ENCODE results near the gene OMD. TPM values are rescaled to one million over a fixed set of nuclear protein-coding genes. Genes with fewer than 3 reads are reported as not detected.
A peak's percentile ranks its signal among the peaks of the same experiment; 100 is the strongest.

The OMD gene
- total and polyA plus RNA-seq, 9 of the 15 experiments (the other 6 are each of a cell fraction or from before 2014, with no cell fraction given): 0.21 TPM; not detected in 8

DNA sequence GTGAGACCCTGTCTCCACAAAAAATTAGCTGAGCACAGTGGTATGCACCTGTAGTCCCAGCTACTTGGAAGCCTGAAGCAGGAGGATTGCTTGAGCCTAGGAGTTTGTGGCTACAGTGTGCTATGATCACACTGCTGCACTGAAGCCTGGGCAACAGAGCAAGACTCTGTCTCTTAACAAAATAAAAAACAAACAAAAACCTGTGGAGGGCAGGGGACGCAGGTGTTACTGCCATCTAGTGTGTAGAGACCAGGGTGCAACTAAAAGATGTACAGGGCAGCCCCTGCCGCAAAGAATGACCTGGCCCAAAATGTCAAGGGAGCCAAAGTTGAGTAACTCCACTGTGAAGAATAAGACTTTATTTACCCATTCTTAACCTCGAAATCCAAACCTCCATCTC lies 30.9 kb upstream of the OMD start (continued):
- TF ChIP-seq RAD21 (CRISPR knock-in tag; conservative IDR thresholded peaks at IDR 0.05 in 1 of 2, IDR thresholded peaks at IDR 0.05 in 1 of 2) (peak in 1 of 2 experiments; percentile 52; a peak in 2 of 4 replicates), ZNF12 (CRISPR knock-in tag; IDR thresholded peaks at IDR 0.05) (no peak), SMC3 (conservative IDR thresholded peaks at IDR 0.05; ENCODE audit: insufficient read depth, low read depth, low read length) (0 out of 2 replicates have a peak, but pooled peaks have one; percentile 13), ZNF121 (CRISPR knock-in tag; conservative IDR thresholded peaks at IDR 0.05) (0 out of 2 replicates have a peak, but pooled peaks have one; percentile 24), STAT5B (CRISPR knock-in tag; IDR thresholded peaks at IDR 0.05) (no peak)
- TF ChIP-seq, protein P1, sequence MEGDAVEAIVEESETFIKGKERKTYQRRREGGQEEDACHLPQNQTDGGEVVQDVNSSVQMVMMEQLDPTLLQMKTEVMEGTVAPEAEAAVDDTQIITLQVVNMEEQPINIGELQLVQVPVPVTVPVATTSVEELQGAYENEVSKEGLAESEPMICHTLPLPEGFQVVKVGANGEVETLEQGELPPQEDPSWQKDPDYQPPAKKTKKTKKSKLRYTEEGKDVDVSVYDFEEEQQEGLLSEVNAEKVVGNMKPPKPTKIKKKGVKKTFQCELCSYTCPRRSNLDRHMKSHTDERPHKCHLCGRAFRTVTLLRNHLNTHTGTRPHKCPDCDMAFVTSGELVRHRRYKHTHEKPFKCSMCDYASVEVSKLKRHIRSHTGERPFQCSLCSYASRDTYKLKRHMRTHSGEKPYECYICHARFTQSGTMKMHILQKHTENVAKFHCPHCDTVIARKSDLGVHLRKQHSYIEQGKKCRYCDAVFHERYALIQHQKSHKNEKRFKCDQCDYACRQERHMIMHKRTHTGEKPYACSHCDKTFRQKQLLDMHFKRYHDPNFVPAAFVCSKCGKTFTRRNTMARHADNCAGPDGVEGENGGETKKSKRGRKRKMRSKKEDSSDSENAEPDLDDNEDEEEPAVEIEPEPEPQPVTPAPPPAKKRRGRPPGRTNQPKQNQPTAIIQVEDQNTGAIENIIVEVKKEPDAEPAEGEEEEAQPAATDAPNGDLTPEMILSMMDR (IDR thresholded peaks at IDR 0.05 in 2 of 3, conservative IDR thresholded peaks at IDR 0.05 in 1 of 3; ENCODE audit: insufficient read depth in 2 of 3, low read depth in 1 of 3, low read length in 3 of 3): peak; percentile 56 to 59 (median 57)

DNA sequence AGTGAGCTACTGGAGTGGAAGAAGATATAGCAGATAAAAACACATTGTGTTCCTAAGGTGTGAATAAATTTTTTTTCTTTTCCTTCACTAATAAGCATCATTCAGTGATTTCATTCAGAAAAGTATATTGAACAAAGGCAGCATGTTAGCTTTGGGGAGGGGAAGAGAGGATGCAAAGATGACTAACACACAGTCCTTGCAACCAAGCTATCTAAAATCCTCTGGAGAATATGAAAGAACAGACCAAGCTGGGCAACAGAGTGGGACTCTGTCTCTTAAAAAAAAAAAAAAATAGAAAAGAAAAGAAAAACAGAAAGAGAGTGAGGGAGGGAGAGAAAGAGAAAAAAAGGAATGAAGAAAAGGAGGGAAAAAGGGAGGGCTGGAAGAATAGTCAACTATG lies 22.3 kb upstream of the OMD start:
- intact Hi-C loops (cut with micrococcal nuclease) (no loop called here), in situ Hi-C loops (cut with MboI) (no loop called here)
- Histone ChIP-seq H4K20me1 (replicated peaks; ENCODE audit: control insufficient read depth, insufficient read depth, low read length) (no peaks in the 10 kb centered on the region), H3K9me3 (replicated peaks; ENCODE audit: control insufficient read depth, insufficient read depth, low read depth, low read length) (no peaks in the 10 kb centered on the region), H3K79me2 (ENCODE audit: control insufficient read depth, insufficient read depth, low read length) (no peaks in the 10 kb centered on the region), H3K4me2 (ENCODE audit: insufficient read depth, low read length) (no peak overlapping the region), H3K27me3 (ENCODE audit: control insufficient read depth in 2 of 2, insufficient read depth in 2 of 2, low read length in 2 of 2) (no peaks in the 10 kb centered on the region), H2AFZ (ENCODE audit: low read depth, low read length) (no peak overlapping the region), H3K27ac (ENCODE audit: extremely low read depth, low read depth, low read length) (no peak overlapping the region), H3K9me1 (ENCODE audit: control insufficient read depth, insufficient read depth, low read length) (no peaks in the 10 kb centered on the region), H3K9ac (ENCODE audit: insufficient read depth in 1 of 2, low read depth in 2 of 2, low read length in 2 of 2) (no peak overlapping the region), H3K4me3 (no peak overlapping the region), H3K4me1 (replicated peaks in 1 of 2; ENCODE audit: control insufficient read depth in 2 of 2, insufficient read depth in 2 of 2, low read length in 2 of 2) (no peaks in the 10 kb centered on the region), H3K36me3 (ENCODE audit: control insufficient read depth, insufficient read depth, low read length) (no peaks in the 10 kb centered on the region)
- CTCF ChIA-PET (ENCODE audit: low intra/inter-chr PET ratio): no interaction called here
- ATAC-seq (no peak), FAIRE-seq (no peak), DNase-seq (ENCODE audit: extremely low read depth in 1 of 4, low spot score in 3 of 4) (no peak)
- POLR2A ChIA-PET: interaction anchor here (0.8 to 1.3 kb wide), 3 partner anchors 39 to 151 kb away, joined by 3 to 5 read pairs (median 5); no protein-coding TSS in a partner anchor
- no TSS peak for BruUV-seq (replicated peaks)
- TF ChIP-seq STAG1 (CRISPR knock-in tag; IDR thresholded peaks at IDR 0.05; ENCODE audit: borderline replicate concordance): no peak
- TF ChIP-seq CREB1 (IDR thresholded peaks at IDR 0.05): no peak
- no peak for TF ChIP-seq CREB1 (CRISPR knock-in tag; IDR thresholded peaks at IDR 0.05)
- no peak for TF ChIP-seq NUFIP1 (IDR thresholded peaks at IDR 0.05; ENCODE audit: partially characterized antibody)
- TF ChIP-seq ZNF79 (CRISPR knock-in tag; IDR thresholded peaks at IDR 0.05; ENCODE audit: low read depth): no peak
- TF ChIP-seq, protein P2, sequence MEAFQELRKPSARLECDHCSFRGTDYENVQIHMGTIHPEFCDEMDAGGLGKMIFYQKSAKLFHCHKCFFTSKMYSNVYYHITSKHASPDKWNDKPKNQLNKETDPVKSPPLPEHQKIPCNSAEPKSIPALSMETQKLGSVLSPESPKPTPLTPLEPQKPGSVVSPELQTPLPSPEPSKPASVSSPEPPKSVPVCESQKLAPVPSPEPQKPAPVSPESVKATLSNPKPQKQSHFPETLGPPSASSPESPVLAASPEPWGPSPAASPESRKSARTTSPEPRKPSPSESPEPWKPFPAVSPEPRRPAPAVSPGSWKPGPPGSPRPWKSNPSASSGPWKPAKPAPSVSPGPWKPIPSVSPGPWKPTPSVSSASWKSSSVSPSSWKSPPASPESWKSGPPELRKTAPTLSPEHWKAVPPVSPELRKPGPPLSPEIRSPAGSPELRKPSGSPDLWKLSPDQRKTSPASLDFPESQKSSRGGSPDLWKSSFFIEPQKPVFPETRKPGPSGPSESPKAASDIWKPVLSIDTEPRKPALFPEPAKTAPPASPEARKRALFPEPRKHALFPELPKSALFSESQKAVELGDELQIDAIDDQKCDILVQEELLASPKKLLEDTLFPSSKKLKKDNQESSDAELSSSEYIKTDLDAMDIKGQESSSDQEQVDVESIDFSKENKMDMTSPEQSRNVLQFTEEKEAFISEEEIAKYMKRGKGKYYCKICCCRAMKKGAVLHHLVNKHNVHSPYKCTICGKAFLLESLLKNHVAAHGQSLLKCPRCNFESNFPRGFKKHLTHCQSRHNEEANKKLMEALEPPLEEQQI (IDR thresholded peaks at IDR 0.05): no peak
- no peak for TF ChIP-seq PHF21A (IDR thresholded peaks at IDR 0.05; ENCODE audit: borderline replicate concordance, low read depth)
- TF ChIP-seq JUN (IDR thresholded peaks at IDR 0.05; ENCODE audit: borderline replicate concordance, low read depth, low read length): no peak
- TF ChIP-seq JUN (CRISPR knock-in tag; IDR thresholded peaks at IDR 0.05; ENCODE audit: borderline replicate concordance): no peak
- TF ChIP-seq, protein P3, sequence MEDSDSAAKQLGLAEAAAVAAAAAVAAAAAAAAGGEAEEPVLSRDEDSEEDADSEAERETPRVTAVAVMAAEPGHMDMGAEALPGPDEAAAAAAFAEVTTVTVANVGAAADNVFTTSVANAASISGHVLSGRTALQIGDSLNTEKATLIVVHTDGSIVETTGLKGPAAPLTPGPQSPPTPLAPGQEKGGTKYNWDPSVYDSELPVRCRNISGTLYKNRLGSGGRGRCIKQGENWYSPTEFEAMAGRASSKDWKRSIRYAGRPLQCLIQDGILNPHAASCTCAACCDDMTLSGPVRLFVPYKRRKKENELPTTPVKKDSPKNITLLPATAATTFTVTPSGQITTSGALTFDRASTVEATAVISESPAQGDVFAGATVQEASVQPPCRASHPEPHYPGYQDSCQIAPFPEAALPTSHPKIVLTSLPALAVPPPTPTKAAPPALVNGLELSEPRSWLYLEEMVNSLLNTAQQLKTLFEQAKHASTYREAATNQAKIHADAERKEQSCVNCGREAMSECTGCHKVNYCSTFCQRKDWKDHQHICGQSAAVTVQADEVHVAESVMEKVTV (CRISPR knock-in tag; IDR thresholded peaks at IDR 0.05): no peak
